ENCODE results near the gene CDRT15.
"Not testable (repeated sequence)": the region's sequence is repeated elsewhere in the genome, so short reads cannot be mapped to it uniquely, and the experiment has no call there.

Gene CDRT15

GRCh38 chr17:14236762-14237161 lies at the start of gene CDRT15:
TSS of gene CDRT15 (minus strand) at chr17:14236862. CDS start at chr17:14236833, 29 bp downstream.
- not testable (repeated sequence) for DNase-seq (ENCODE audit: low read depth, low spot score)

GRCh38 chr17:14282726-14283125 lies 46.1 kb upstream of the CDRT15 start:
- no peak for DNase-seq (ENCODE audit: low read depth, low spot score)

GRCh38 chr17:14281530-14281929 lies 44.9 kb upstream of the CDRT15 start:
- no peak for DNase-seq (ENCODE audit: low read depth, low spot score)

GRCh38 chr17:14276535-14277250 lies 40.0 kb upstream of the CDRT15 start:
- DNase-seq (ENCODE audit: low read depth, low spot score) = no peak

GRCh38 chr17:14270508-14270907 lies 33.8 kb upstream of the CDRT15 start:
- DNase-seq (ENCODE audit: low read depth, low spot score) = no peak

- no peak for DNase-seq (ENCODE audit: low read depth, low spot score)
These were observed 32.8 kb upstream of the CDRT15 start for GRCh38 chr17:14269473-14269872.

GRCh38 chr17:14268264-14268663 lies 31.6 kb upstream of the CDRT15 start:
- DNase-seq (ENCODE audit: low read depth, low spot score) = no peak

GRCh38 chr17:14261406-14261805 lies 24.7 kb upstream of the CDRT15 start:
- no peak for DNase-seq (ENCODE audit: low read depth, low spot score)

GRCh38 chr17:14245629-14246028 lies 9.0 kb upstream of the CDRT15 start:
- DNase-seq (ENCODE audit: low read depth, low spot score) = no peak

GRCh38 chr17:14245002-14245401 lies 8.3 kb upstream of the CDRT15 start:
- DNase-seq (ENCODE audit: low read depth, low spot score) = no peak

GRCh38 chr17:14239271-14239670 lies 2.6 kb upstream of the CDRT15 start:
- DNase-seq (ENCODE audit: low read depth, low spot score) = not testable (repeated sequence)

- not testable (repeated sequence) for DNase-seq (ENCODE audit: low read depth, low spot score)
These were observed 630 bp downstream of the CDRT15 start for GRCh38 chr17:14236032-14236431.

- not testable (repeated sequence) for DNase-seq (ENCODE audit: low read depth, low spot score)
These were observed 1.6 kb downstream of the CDRT15 start for GRCh38 chr17:14235047-14235446.

- not testable (repeated sequence) for DNase-seq (ENCODE audit: low read depth, low spot score)
These were observed 5.5 kb downstream of the CDRT15 start for GRCh38 chr17:14231187-14231586.

GRCh38 chr17:14228903-14229302 lies 7.8 kb downstream of the CDRT15 start:
- no peak for DNase-seq (ENCODE audit: low read depth, low spot score)

- DNase-seq (ENCODE audit: low read depth, low spot score) = no peak
These were observed 9.6 kb downstream of the CDRT15 start for GRCh38 chr17:14227052-14227451.

GRCh38 chr17:14225254-14225980 lies 11.2 kb downstream of the CDRT15 start:
- no peak for DNase-seq (ENCODE audit: low read depth, low spot score)

GRCh38 chr17:14222611-14223010 lies 14.1 kb downstream of the CDRT15 start:
- DNase-seq (ENCODE audit: low read depth, low spot score) = no peak

- DNase-seq (ENCODE audit: low read depth, low spot score) = no peak
These were observed 22.4 kb downstream of the CDRT15 start for GRCh38 chr17:14214271-14214670.

GRCh38 chr17:14212401-14212800 lies 24.3 kb downstream of the CDRT15 start:
- no peak for DNase-seq (ENCODE audit: low read depth, low spot score)

GRCh38 chr17:14211801-14212200 lies 24.9 kb downstream of the CDRT15 start:
- no peak for DNase-seq (ENCODE audit: low read depth, low spot score)

GRCh38 chr17:14211246-14211645 lies 25.4 kb downstream of the CDRT15 start:
- no peak for DNase-seq (ENCODE audit: low read depth, low spot score)

- no peak for DNase-seq (ENCODE audit: low read depth, low spot score)
These were observed 27.4 kb downstream of the CDRT15 start for GRCh38 chr17:14209215-14209614.

Data from smooth muscle cell of the brain vasculature (primary cell).